ENCODE results near the gene PCBP2. TPM values are rescaled to one million over a fixed set of nuclear protein-coding genes. Genes with fewer than 3 reads are reported as not detected.

The PCBP2 gene
- total RNA-seq, 1 donor from 2014 or later: 520 TPM

DNA sequence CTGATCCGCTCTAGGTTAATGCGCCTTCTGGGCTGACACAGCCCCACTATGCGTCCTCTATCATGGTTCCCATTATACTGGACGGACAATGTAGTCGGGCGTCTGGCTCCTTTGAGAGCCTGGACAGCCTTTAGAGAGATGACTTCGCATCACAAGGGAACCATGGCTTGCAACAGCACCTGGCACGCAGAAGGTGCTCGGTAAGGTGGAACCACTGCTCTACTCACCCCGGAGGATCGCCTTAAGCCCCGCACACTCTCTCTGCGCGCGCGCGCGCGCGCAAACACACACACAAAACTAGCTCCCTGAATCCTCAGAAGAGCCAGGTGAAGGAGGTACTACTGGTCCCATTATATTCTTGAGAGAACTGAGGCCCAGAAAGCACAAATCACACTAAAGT, 40.3 kb downstream of the PCBP2 start:
- DNase-seq (ENCODE audit: extremely low read depth, low read depth, low spot score): no peak

DNA sequence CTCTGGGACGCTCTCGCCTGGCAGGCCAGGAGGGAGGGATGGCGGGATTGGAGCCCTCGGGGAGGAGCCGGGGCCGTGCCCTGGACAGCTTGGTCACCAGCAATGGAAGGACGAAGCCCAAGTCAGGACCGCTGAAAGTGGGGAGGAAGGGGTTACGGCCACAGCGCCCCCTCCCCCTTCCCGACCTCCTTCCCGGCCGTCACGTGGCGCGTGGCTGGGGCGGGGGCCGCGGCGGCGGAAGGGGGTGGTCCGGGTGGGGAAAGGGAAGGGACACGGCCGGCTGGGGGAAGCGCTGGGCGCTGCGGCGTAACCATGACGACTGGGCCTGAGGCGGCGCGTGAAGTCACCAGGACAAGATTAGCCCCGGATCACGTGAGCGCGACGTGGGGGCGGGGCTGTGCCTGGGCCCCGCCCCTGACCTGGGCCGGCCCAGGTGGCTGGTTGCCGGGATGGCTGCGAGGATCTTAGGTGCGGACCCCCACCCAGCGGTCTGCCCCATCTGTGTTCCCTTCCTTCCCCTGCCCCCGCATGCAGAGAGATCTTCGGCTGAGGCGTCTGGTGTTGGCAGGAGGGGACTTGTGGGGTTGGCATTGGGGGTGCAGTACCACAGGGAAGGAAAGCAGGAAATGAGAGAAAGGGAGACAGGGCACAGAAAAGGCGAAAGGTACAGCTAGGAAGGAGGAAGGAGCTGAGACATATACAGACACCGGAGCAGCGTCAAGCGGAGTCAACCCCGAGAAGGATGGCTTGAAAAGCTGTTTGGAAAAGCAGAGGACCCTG, 41.1 kb downstream of the PCBP2 start:
- DNase-seq (ENCODE audit: extremely low read depth, low read depth, low spot score): no peak

DNA sequence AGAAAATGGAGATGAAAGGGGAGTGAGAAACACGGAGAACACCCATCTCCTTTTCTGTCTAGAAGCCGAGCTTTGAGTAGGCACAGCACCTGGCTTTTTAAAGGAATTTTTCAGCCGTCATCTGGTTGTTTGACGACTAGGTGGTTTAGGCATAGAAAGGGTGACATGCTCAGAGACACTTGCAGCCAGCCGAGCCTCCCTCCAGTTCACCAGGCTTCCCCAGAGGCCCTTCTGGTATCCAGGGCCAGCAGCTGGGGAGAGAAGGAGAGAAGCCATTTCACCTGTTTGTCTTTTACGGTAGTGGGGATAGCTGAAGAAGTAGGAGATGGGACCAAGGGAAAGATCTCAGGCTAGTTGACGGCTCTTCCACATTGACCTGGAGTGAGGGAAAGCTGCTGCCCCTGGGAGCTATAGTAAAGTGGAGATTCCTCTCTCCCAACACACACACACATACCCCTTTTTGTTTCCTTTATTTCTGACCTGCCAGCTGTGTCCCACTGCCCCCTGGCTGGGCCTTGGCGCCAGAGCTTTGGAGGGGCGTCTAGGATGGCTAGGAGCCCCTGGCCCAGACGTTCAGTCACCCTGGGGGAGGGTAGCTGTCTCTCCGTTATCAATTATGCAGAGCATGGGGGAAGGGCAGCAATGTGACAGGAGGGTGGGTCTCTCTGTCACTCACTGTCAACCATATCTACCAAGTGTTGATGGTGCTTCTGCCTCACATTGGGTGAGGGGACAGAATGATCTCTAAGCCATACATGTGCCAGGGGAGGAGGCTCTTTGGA, 41.9 kb downstream of the PCBP2 start:
- DNase-seq (ENCODE audit: extremely low read depth, low read depth, low spot score): no peak

DNA sequence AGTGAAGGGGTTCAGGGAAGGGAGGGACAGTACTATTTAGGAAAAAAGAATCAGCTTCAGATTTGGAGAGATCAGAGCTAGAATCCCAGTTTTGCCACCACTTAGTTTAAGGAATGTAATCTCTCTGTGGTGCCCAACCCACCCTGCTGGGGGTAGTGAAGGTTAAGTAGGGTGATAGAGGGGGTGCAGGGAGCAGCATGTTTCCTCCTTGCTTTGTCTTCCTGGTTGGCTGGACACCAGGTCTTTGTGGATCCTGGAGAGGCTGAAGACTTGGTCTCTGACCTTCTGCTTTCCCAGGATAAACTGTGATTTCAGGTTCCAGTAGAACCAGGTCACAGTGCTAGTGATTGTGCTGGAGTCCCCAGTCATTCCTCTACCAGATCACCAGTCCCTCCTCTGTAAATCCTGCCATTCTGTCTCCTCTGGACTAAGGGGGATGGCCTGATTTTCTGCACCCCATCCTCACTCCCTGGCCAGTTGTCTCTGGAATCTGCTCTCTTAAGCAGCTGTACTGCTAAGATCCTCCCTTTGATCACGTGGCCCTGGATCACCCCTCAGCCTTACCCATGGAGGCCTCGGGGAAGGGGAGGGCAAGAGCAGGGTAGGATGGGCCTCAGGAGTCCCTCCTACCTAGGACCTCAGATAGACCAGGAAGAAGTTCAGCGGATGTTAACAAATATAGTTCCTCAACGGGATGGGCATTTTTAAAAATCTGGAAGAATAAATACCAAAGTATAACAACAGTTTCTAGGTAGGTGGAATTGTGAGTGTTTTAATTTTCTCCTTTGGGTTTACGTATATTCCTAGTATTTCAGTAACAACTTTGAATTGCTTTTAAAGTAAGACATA, 44.2 kb downstream of the PCBP2 start:
- DNase-seq (ENCODE audit: extremely low read depth, low read depth, low spot score): no peak

DNA sequence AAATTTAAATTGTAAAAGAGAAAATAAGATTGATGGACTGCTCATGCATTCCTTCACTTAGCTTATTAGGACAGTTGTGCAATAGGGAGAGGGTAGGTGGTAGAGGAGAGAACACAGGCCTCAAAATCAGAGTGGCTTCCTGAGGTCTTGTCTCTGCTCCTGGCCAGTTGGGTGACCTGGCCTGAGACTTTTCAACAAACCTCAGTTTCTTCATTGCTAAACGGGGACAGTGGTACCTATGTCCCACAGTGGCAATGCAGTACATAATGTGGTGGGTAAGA, 44.8 kb downstream of the PCBP2 start:
- DNase-seq (ENCODE audit: extremely low read depth, low read depth, low spot score): no peak

DNA sequence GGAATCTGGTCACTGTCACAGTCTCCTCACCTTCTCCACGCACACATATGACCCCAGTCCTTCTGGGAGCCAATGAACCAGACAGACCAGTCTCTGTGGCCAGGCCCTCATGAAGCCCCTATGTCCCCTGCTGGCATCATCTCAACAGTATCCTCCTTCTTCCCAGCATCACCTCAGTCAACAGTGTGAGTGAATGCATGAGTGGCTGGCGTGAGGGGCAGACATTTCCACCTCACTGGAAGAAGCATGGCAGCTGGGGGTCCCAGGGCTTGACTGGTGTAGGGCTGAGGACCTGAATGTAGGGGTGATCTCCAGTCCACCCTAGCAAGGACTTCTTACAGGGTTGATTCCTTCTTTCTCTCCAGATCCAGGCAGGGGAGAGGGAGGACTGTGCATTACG, 45.6 kb downstream of the PCBP2 start:
- DNase-seq (ENCODE audit: extremely low read depth, low read depth, low spot score): no peak

DNA sequence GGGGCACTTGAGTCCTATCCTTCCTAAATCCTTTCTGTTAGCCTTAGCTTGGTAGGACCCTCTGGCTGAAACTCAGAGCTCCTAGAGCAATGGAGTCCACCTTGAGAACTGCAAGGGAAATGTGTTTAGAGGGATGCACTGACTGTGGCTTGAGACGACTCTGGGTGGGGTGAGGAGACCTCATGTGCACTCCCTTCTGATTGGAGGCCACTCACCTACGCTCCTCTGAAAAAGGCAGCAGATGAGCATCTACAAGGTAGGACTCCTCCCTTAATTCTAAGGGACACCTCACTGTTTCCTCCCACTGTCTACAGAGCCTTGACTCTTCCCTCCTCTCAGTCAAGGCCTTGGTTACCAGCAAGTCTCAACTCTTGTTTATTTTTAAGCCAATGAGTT, 46.3 kb downstream of the PCBP2 start:
- DNase-seq (ENCODE audit: extremely low read depth, low read depth, low spot score): no peak

DNA sequence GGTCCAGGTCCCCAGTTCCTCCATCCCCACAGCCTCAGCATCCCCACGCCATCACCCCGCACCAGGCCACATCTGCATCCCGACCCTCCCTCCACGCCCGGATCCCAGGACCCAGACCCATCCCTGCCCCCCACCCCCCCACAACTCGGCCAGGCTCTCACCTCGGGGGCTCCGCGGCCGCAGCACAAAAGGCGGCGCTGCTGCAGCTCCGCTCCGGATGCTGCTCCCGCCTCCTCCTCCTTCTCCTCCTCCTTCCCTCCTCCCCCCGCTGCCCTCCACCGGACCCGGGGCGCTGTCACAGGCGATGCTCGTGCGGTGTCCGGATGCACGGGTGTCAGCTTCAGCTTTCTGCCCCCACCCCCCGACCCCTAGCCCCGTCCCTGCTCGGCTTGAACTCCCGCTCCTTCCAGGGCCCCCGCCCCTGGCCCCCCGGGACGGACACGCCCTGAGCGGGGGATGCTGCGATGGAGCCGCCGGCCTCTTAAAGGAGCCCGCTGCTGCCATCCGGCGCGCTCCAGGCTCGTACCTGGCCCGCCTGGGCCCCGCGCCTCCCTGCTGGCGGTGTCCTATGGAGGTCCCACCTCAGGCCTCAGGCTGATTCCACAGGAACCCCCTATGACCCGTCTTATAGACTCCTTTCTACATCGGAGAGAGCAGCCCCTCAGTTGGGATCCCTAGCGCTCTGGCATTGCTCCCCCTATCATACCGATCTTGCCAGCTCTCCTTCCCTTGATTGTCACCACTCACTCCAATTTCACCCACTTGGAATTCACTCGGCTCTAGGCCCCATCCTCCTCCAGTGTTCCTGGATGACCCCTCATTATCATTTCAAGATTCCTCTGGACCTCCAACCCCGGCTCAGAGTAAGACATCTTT, 47.6 kb downstream of the PCBP2 start, which contains the start of gene MAP3K12:
Gene MAP3K12, minus strand, starts transcription at position 193 of the 876 bp plus-strand sequence. CDS start 12,067 bp downstream, outside the sequence.
- no peak for DNase-seq (ENCODE audit: extremely low read depth, low read depth, low spot score)

DNA sequence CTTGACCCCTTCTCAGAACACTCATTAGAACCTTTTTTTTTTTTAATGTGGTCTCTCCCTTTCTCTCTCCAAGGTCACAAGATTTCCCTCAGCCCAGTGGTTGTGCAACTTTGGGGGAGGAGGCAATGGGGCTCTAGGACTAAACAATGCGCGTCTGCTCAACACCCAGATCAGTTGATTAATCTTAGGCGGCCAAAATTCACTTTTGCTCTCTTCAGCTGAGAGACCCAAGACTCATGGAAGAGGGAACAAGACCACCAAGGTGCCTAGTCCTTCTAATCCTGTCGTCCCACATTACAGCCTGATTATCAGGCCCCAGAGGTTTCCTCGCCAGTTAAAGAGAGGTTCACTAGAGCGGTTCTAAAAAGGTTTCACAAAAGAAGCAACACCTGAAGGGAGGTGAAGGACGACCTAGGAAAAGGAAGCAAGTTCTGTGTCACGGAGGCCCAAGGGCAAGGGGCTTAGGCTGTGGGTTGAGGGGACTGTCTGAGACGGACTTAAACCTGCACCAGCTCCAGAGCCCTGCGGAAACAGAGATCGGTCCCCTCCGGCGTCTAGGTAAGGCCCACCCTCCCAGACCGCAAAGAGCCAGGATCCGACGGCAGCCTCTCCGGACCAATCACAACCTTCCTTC, 48.4 kb downstream of the PCBP2 start:
- DNase-seq (ENCODE audit: extremely low read depth, low read depth, low spot score): no peak

DNA sequence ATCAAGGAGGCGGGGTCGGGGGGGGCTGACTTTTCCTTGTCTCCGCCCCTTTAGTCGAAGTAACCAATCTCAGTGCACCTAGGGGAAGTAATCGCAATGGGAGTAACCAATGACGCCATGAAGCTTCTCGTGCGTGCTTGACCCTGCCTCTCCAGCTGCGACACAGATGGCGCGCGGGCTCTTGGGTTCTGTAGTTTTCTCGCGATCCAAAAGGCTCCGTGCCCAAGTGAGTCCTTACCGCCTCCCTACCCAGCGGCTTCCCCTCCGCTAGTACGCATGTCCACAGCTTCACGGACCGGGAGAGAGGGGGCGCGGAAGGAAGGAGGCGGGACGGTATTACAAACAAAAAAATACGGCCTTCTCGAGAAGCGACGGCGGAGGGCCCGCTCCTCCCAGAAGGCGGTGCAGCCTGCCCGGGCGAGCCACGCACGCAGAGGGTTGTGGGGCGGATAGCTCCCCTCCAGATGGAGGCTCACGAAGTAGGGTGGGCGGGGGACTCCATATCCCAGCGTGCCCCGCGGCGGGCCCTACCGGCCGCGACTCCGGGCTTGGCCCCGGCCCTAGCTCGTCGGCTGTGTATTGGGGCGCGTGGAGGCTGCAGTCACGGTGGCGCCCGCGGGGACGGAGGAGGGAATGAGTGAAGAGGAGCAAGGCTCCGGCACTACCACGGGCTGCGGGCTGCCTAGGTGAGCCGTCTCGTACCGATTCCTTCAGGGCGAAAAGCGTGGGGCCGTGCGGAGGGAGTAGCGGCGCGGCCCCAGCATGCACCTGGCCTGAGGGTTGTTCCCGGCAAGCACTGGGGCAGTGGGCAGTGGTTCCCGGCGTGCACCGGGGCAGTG, 49.1 kb downstream of the PCBP2 start, which contains the start of gene TARBP2:
Gene TARBP2, plus strand, starts transcription at position 508 of the 839 bp plus-strand sequence. Its CDS starts 126 bp downstream, at position 634.
- peak; percentile 98 for DNase-seq (ENCODE audit: extremely low read depth, low read depth, low spot score)

DNA sequence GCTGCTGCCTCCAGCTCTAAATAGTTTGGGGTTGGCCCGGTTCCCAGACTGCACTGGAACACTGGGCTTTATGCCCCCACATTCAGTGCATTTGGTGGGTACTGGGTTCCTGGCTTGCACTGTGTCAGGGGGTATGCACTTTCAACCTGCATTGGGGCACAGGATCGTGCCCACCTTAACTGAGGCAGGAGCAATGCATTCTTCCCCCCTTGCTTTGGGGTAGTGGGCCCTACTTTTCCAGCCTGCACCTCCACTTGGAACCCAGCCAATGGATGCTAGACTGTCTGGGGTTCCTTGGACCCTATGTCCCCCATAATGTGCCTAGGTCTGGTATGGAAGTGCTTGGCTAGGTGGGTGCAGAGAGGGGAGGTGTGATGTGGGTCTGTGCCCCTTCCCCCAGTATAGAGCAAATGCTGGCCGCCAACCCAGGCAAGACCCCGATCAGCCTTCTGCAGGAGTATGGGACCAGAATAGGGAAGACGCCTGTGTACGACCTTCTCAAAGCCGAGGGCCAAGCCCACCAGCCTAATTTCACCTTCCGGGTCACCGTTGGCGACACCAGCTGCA, 49.8 kb downstream of the PCBP2 start:
- DNase-seq (ENCODE audit: extremely low read depth, low read depth, low spot score): no peak

DNA sequence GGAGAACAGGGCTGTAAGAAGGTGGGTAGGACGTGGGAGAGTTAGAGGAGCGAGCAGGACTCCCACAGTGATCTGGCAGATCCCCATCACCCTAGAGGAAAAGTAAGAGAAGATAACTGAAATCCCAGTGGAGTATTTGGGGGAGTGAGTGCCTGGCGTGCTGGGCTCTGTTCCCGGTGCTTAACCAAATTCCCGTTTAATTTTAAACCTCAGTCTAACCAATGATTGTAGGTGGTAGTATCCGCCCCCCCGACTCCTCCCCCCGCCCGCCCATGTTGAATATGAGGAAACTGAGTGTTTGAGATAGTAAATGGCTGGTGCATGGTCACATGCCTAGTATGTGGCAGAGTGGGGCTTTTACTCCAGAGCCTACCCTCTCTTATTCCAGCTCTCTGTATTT, 50.4 kb downstream of the PCBP2 start:
- no peak for DNase-seq (ENCODE audit: extremely low read depth, low read depth, low spot score)

DNA sequence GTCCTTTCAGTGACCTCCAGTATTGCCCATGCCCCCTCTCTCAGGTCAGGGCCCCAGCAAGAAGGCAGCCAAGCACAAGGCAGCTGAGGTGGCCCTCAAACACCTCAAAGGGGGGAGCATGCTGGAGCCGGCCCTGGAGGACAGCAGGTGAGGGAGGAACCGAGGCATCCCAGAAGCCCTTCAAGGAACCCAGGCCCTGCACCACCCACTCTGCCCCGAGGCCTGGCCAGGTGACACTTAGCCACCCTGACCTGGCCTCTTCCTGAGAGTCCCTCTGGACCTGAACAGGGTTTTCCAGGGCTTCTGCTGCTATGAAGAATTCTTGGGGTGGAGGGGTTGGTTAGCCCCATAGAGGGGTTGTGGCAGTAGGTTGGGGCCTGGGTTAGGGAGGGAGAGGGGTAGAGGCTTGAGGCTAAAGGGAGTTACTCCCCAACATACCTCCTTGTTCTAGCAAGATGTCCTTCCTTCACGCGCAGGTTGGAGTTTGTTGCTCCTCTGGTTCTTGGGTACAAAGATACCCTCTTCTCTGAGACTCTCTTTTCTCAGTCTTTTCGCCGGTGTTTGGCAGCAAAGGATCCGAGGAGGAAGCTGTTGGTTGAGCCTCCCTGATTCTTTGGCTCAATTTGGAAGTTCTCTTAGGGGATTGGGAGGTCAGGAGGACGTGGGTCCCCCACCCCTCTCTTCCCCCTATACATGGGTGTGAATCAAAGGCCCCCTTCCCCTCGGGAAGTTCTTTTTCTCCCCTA, 51.3 kb downstream of the PCBP2 start:
- DNase-seq (ENCODE audit: extremely low read depth, low read depth, low spot score): no peak

DNA sequence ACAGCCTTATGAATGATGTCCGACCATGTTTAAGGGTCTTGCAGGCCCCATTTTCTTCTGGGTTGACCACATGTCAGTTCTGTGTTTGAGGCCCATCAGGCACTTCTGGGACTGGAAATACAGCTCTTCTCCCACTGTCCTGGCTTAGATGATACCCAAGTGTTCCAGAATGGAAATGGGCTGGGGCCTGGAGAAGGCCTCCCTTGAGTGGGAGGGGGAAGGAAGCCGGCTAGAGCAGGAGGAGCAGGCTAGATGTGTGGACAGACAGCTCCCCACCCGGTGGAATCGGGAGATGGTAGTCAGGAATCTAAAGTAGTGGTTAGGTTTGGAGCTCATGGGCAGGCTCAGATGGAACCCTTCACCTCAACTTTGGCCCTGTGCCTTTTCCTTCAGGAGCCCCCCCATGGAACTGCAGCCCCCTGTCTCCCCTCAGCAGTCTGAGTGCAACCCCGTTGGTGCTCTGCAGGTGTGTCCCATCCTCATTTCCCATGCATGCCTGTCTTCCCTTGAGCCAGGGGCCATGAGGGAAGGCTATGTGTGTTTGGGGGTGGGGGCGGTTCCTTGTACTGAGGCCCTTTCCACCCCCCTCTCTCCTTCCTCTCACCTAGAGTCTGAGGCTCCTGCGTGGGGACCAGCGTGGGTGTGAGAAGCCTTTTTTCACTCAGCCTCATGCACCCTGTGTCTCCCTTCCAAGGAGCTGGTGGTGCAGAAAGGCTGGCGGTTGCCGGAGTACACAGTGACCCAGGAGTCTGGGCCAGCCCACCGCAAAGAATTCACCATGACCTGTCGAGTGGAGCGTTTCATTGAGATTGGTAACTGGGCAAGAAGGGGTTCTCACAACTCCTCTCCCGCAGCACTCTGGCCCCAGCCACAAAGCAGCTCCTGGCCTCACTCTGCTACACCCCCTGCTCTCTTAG, 52.4 kb downstream of the PCBP2 start:
- DNase-seq (ENCODE audit: extremely low read depth, low read depth, low spot score): no peak

DNA sequence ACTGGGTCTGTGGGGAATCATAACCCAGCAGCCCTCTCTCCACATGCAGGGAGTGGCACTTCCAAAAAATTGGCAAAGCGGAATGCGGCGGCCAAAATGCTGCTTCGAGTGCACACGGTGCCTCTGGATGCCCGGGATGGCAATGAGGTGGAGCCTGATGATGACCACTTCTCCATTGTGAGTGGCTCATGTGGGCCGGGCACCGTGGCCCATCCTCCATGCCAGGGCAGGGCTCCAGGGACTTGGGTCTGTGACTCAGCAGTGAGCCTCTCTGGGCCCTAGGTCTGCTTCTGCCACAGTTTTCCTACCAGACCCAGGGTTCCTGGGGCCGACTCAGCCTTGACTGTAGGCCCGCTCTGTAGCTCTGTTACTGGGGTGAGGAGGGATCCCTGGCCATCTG, 53.2 kb downstream of the PCBP2 start:
- DNase-seq (ENCODE audit: extremely low read depth, low read depth, low spot score): no peak

DNA sequence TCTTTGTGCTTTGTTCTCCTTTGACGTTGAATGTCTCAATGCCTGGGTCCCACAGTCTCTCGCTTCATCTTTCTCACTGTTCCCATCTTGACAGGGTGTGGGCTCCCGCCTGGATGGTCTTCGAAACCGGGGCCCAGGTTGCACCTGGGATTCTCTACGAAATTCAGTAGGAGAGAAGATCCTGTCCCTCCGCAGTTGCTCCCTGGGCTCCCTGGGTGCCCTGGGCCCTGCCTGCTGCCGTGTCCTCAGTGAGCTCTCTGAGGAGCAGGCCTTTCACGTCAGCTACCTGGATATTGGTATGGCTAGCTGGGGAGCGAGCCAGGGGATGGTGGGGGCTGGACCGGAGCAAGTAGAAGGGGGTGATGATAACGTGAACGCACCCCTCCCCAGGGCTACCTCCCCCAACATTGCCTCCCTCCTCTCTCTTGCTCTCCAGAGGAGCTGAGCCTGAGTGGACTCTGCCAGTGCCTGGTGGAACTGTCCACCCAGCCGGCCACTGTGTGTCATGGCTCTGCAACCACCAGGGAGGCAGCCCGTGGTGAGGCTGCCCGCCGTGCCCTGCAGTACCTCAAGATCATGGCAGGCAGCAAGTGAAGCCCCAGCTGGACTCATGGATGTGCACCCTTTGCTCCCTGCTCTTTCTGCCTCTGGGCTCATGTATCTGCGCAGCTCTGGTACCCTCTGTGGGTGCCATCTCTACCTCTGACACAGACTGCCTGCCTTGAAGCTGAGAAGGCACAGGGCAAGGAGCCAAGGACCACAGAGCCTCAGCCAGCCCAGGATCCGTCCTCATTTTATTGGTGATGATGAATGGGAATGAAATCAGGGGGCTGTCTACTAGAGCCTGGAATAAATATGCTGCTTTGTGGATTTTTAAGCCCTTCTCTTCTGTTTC, 53.9 kb downstream of the PCBP2 start:
- no peak for DNase-seq (ENCODE audit: extremely low read depth, low read depth, low spot score)
